ENCODE data around the gene NFASC.
A peak's percentile ranks its signal among the peaks of the same experiment; 100 is the strongest.

NFASC gene

GRCh38 chr1:204992201-204992997, 121.7 kb downstream of the NFASC start:
- no peak for TF ChIP-seq CTCF (IDR thresholded peaks at IDR 0.05; ENCODE audit: insufficient read depth, low read length, poor library complexity, severe bottlenecking)

GRCh38 chr1:204992998-204993314, 122.3 kb downstream of the NFASC start:
- DNase-seq (ENCODE audit: extremely low read depth, insufficient read length): no peak
- TF ChIP-seq CTCF (IDR thresholded peaks at IDR 0.05; ENCODE audit: insufficient read depth, low read length, poor library complexity, severe bottlenecking): no peak
- no peaks in the 10 kb centered on the region for H3K36me3 ChIP-seq (ENCODE audit: control insufficient read depth, insufficient read depth, low read length)
- H3K4me3 ChIP-seq (replicated peaks; ENCODE audit: low read depth, low read length): no peak overlapping the region
- no peaks in the 10 kb centered on the region; the same call in 1 of the 2 replicates for H3K27me3 ChIP-seq (replicated peaks; ENCODE audit: control insufficient read depth, insufficient read depth, low read length)

More at GRCh38 chr1:204992201-204992997, 121.7 kb downstream of the NFASC start:
- Histone ChIP-seq H3K27me3 (replicated peaks; ENCODE audit: control insufficient read depth, insufficient read depth, low read length) (no peaks in the 10 kb centered on the region; the same call in 1 of the 2 replicates), H3K4me3 (replicated peaks; ENCODE audit: low read depth, low read length) (no peak overlapping the region), H3K36me3 (ENCODE audit: control insufficient read depth, insufficient read depth, low read length) (no peaks in the 10 kb centered on the region)
- DNase-seq (ENCODE audit: extremely low read depth, insufficient read length): peak; percentile 29

GRCh38 chr1:204994086-204994862, 123.6 kb downstream of the NFASC start:
- Histone ChIP-seq H3K36me3 (ENCODE audit: control insufficient read depth, insufficient read depth, low read length) (no peaks in the 10 kb centered on the region), H3K4me3 (replicated peaks; ENCODE audit: low read depth, low read length) (no peak overlapping the region), H3K27me3 (replicated peaks; ENCODE audit: control insufficient read depth, insufficient read depth, low read length) (no peaks in the 10 kb centered on the region; the same call in 1 of the 2 replicates)
- TF ChIP-seq CTCF (IDR thresholded peaks at IDR 0.05; ENCODE audit: insufficient read depth, low read length, poor library complexity, severe bottlenecking): no peak
- no peak for DNase-seq (ENCODE audit: extremely low read depth, insufficient read length)

GRCh38 chr1:204996981-204997380, 126.3 kb downstream of the NFASC start:
- Histone ChIP-seq H3K4me3 (replicated peaks; ENCODE audit: low read depth, low read length) (no peak overlapping the region), H3K36me3 (ENCODE audit: control insufficient read depth, insufficient read depth, low read length) (no peaks in the 10 kb centered on the region), H3K27me3 (replicated peaks; ENCODE audit: control insufficient read depth, insufficient read depth, low read length) (no peaks in the 10 kb centered on the region)
- TF ChIP-seq CTCF (IDR thresholded peaks at IDR 0.05; ENCODE audit: insufficient read depth, low read length, poor library complexity, severe bottlenecking): no peak
- no peak for DNase-seq (ENCODE audit: extremely low read depth, insufficient read length)

- TF ChIP-seq CTCF (IDR thresholded peaks at IDR 0.05; ENCODE audit: insufficient read depth, low read length, poor library complexity, severe bottlenecking): no peak
- H3K4me3 ChIP-seq (replicated peaks; ENCODE audit: low read depth, low read length): no peak overlapping the region
- H3K27me3 ChIP-seq (replicated peaks; ENCODE audit: control insufficient read depth, insufficient read depth, low read length): no peaks in the 10 kb centered on the region; the same call in 1 of the 2 replicates
- H3K36me3 ChIP-seq (ENCODE audit: control insufficient read depth, insufficient read depth, low read length): no peaks in the 10 kb centered on the region
- no peak for DNase-seq (ENCODE audit: extremely low read depth, insufficient read length)
Observed at GRCh38 chr1:204997591-204998355, 127.1 kb downstream of the NFASC start.
